Endodermal cell (in vitro differentiated cells): ENCODE data around the gene STK25. TPM values are rescaled to one million over a fixed set of nuclear protein-coding genes. Genes with fewer than 3 reads are reported as not detected.
A peak's percentile ranks its signal among the peaks of the same experiment; 100 is the strongest.

ENCODE experiments used
- DNase-seq: peaks from one replicate; pipeline ENCODE4 v3.0.0-alpha.2; 2017
- H3K27ac ChIP-seq: 2 replicates; pipeline ENCODE4 v1.5.1; 2013; ENCODE audit warnings: mild to moderate bottlenecking, low read depth, low read length, moderate library complexity
- H3K27me3 ChIP-seq: 2 replicates; pipeline ENCODE4 v1.6.1; 2013; ENCODE audit warnings: mild to moderate bottlenecking, low read length, moderate library complexity; ENCODE audit not compliant: insufficient read depth, control insufficient read depth, poor library complexity, severe bottlenecking
- H3K36me3 ChIP-seq: 2 replicates; pipeline ENCODE4 v1.7.0; 2013; ENCODE audit warnings: mild to moderate bottlenecking, low read length, moderate library complexity; ENCODE audit not compliant: control insufficient read depth, insufficient read depth
- H3K4me1 ChIP-seq: one replicate; pipeline ENCODE4 v1.7.0; 2013; ENCODE audit warnings: low read length; ENCODE audit not compliant: control insufficient read depth, insufficient read depth
- H3K4me3 ChIP-seq: 2 replicates; pipeline ENCODE4 v1.5.1; 2013; ENCODE audit warnings: mild to moderate bottlenecking, low read length, moderate library complexity
- H3K9ac ChIP-seq: 2 replicates; pipeline ENCODE4 v1.6.1; 2013; ENCODE audit warnings: mild to moderate bottlenecking, low read length, moderate library complexity; ENCODE audit not compliant: poor library complexity, severe bottlenecking; ENCODE audit errors: extremely low read depth
- H3K9me3 ChIP-seq: 2 replicates; pipeline ENCODE4 v1.6.1; 2013; ENCODE audit warnings: mild to moderate bottlenecking, low read length, moderate library complexity; ENCODE audit not compliant: control insufficient read depth
- H3K27ac Mint-ChIP-seq: 2 replicates; pipeline ENCODE4 v1.8.0; 2020; ENCODE audit warnings: mixed read lengths
- H3K27me3 Mint-ChIP-seq: 2 replicates; pipeline ENCODE4 v1.8.0; 2021; ENCODE audit warnings: mild to moderate bottlenecking, mixed read lengths; ENCODE audit not compliant: insufficient read depth
- H3K36me3 Mint-ChIP-seq: 2 replicates; pipeline ENCODE4 v1.8.0; 2020; ENCODE audit warnings: low read depth, mixed read lengths
- H3K4me1 Mint-ChIP-seq: 2 replicates; pipeline ENCODE4 v1.8.0; 2020; ENCODE audit warnings: mixed read lengths
- H3K4me3 Mint-ChIP-seq: 2 replicates; pipeline ENCODE4 v1.8.0; 2020; ENCODE audit warnings: mild to moderate bottlenecking, moderate library complexity, mixed read lengths
- H3K9me3 Mint-ChIP-seq: 2 replicates; pipeline ENCODE4 v1.8.0; 2020; ENCODE audit warnings: mild to moderate bottlenecking, mixed read lengths
- WGBS, 2 experiments: methylation state at CpG; one replicate each; pipeline versions ENCODE4 v1.1.5 to v1.1.7; 2013; ENCODE audit warnings: missing lambda C conversion rate in 2 of 2, mixed read lengths in 1 of 2; ENCODE audit not compliant: insufficient coverage in 1 of 2, insufficient read length in 1 of 2; 5-methylcytosine and 5-hydroxymethylcytosine counted together
- total RNA-seq, 2 donors: library from RNA; stranded (reverse); fragmentation: NEBNext Ultra II Directional in 1 of 2; extraction: Animal tissue kit (Norgen Biotek cat#: 25700) in 1 of 2; gene quantifications; 2 replicates in 1 of 2; 3 replicates in 1 of 2; pipeline ENCODE4 v1.2.1, GENCODE V29; 2021
- TF ChIP-seq, protein P1 (sequence below): fragments of 200-600 bp; sonication (generic); conservative IDR thresholded peaks from 2 replicates; pipeline ENCODE4 v1.5.0; 2021; ENCODE audit warnings: antibody characterized with exemption, mild to moderate bottlenecking

STK25 gene
- total RNA-seq, 2 donors from 2014 or later: 226 to 252 TPM

DNA sequence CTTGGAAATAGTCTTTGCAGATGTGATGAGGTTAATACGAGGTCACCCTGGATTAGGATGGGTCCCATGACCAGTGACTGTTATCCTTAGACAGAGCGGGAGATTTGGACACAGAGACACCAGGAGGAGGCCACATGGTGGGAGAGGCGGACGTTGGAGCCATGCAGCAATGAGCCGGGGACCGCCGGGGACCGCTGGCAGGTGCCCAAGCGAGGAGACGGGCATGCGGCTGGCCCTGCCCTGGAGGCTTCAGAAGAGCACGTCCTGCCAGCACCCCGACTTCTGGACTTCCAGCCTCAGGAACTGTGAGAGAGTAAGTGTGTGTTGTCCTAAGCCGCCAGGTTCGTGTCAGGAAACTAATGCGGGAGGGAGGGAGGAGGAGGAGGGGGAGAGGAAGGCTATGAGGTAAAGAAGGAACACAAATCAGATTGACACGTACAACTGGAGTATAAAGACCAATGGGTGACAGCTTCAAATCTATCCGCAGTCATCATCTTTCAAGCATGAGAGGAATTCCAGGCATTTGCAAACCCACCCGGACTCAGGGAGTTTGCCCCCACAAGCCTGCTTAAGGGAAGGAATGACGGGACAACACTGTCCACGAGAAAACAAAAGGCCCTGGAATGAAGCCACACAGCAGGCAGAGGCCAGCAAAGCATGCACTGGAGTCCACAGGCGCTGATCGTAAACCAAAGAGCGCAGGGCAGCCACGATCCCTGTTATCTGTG is 38.6 kb upstream of the STK25 start:
- Histone ChIP-seq H3K9me3 (no peaks in the 10 kb centered on the region), H3K27ac (peak overlapping the region; percentile 71), H3K9ac (no peak overlapping the region), H3K36me3 (no peaks in the 10 kb centered on the region), H3K4me3 (no peak overlapping the region), H3K27me3 (peaks cover 15% of the 10 kb centered on the region), H3K4me1 (peaks cover 8% of the 10 kb centered on the region)
- H3K4me1 Mint-ChIP-seq: peaks cover 5% of the 10 kb centered on the region
- DNase-seq: peak; percentile 69
- peak overlapping the region; percentile 9 for H3K27ac Mint-ChIP-seq
- TF ChIP-seq, protein P1, sequence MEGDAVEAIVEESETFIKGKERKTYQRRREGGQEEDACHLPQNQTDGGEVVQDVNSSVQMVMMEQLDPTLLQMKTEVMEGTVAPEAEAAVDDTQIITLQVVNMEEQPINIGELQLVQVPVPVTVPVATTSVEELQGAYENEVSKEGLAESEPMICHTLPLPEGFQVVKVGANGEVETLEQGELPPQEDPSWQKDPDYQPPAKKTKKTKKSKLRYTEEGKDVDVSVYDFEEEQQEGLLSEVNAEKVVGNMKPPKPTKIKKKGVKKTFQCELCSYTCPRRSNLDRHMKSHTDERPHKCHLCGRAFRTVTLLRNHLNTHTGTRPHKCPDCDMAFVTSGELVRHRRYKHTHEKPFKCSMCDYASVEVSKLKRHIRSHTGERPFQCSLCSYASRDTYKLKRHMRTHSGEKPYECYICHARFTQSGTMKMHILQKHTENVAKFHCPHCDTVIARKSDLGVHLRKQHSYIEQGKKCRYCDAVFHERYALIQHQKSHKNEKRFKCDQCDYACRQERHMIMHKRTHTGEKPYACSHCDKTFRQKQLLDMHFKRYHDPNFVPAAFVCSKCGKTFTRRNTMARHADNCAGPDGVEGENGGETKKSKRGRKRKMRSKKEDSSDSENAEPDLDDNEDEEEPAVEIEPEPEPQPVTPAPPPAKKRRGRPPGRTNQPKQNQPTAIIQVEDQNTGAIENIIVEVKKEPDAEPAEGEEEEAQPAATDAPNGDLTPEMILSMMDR: no peak
- peaks cover 25% of the 10 kb centered on the region for H3K27me3 Mint-ChIP-seq
- H3K36me3 Mint-ChIP-seq: no peaks in the 10 kb centered on the region
- H3K9me3 Mint-ChIP-seq: no peaks in the 10 kb centered on the region
- H3K4me3 Mint-ChIP-seq: no peak overlapping the region
- 49 to 67% methylated on average over 16 to 25 of the region's 25 CpGs for WGBS, 2 experiments

DNA sequence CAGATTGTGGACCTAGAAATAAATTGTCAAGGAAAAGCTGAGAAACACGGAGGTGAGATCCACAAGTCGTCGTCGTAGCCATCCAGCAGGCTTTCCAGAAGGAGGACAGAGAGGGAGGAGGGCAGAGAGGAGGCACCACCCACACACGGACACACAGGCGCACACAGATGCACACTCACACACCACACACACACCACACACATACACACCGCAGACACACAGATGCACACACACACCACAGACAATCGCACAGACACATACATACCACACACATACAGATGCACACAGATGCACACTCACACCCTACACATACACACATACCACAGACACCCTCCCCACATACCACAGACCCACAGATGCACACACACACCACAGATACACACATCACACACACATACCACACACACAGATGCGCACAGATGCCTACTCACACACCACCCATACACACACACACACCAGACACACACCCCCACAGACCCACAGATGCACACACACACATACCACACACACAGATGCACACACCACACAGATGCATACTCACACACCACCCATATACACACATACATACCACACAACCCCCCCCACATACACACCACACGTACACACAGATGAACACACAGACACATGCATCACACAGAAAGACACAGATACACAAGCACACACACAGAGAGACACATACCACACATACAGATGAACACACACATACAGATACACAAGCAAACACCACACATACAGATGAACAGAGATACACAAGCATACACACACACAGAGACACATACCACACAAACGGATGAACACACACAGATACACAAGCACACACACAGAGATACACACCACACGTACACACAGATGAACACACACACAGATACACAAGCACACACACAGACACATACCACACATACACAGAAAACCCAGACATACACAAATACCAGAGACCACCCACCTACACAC is 37.4 kb upstream of the STK25 start:
- Mint-ChIP-seq H3K4me3 (no peak overlapping the region), H3K27ac (no peak overlapping the region), H3K9me3 (no peaks in the 10 kb centered on the region), H3K4me1 (peaks cover 5% of the 10 kb centered on the region), H3K36me3 (no peaks in the 10 kb centered on the region), H3K27me3 (peaks cover 35% of the 10 kb centered on the region)
- WGBS, 2 experiments: 90 to 100% methylated on average over 5 to 12 of the region's 12 CpGs
- Histone ChIP-seq H3K9ac (no peak overlapping the region), H3K36me3 (no peaks in the 10 kb centered on the region), H3K27ac (no peak overlapping the region), H3K4me3 (no peak overlapping the region), H3K27me3 (peaks cover 25% of the 10 kb centered on the region), H3K4me1 (peaks cover 8% of the 10 kb centered on the region), H3K9me3 (no peaks in the 10 kb centered on the region)
- DNase-seq: peak; percentile 32
- TF ChIP-seq, protein P1: no peak

DNA sequence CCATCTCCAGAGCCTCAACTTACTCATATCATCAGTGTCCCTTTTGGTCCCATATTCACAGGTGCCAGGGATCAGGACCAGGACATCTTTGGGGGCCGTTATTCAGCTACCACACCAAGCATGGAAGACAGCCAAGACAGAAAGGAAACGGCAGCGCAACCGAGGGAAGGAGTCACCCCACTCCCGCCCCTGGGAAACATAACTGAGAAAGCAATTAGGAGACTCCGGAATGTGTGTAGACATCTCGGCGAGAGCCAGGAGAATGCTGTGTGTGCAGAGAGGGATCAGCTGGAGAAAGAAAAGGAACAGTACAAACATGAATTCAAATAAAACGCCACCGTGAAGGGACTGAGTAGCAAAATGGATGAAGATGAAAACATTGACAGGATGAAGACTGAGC is 36.7 kb upstream of the STK25 start:
- Histone ChIP-seq H3K9me3 (no peaks in the 10 kb centered on the region), H3K4me3 (no peak overlapping the region), H3K36me3 (no peaks in the 10 kb centered on the region), H3K9ac (no peak overlapping the region), H3K4me1 (peaks cover 8% of the 10 kb centered on the region), H3K27ac (no peak overlapping the region), H3K27me3 (peaks cover 32% of the 10 kb centered on the region)
- WGBS, 2 experiments: 89 to 93% methylated on average over 10 of the region's 10 CpGs
- no peaks in the 10 kb centered on the region for H3K36me3 Mint-ChIP-seq
- peak; percentile 32 for DNase-seq
- no peaks in the 10 kb centered on the region for H3K9me3 Mint-ChIP-seq
- peaks cover 42% of the 10 kb centered on the region for H3K27me3 Mint-ChIP-seq
- H3K27ac Mint-ChIP-seq: no peak overlapping the region
- H3K4me1 Mint-ChIP-seq: peaks cover 8% of the 10 kb centered on the region
- TF ChIP-seq, protein P1: no peak
- no peak overlapping the region for H3K4me3 Mint-ChIP-seq
